CD4-positive, alpha-beta T cell (primary cell): Measurements from ENCODE around the gene MYH10. TPM values are rescaled to one million over a fixed set of nuclear protein-coding genes. Genes with fewer than 3 reads are reported as not detected.

Experiments
- ATAC-seq: fragments of 200-7000 bp; cut with Tn5 transposase; one replicate; pipeline ENCODE4 v1.10.0; 2022; ENCODE audit warnings: mild to moderate bottlenecking; ENCODE audit not compliant: poor library complexity
- CTCF ChIA-PET: fragments of 350-600 bp; sonication (Branson Sonifier 250); formaldehyde crosslinking; loops from one replicate; lab custom pipeline; 2021; ENCODE audit warnings: antibody characterized with exemption, inconsistent platforms; lab: Charles Lee
- POLR2A ChIA-PET: fragments of 350-600 bp; sonication (Branson Sonifier 250); formaldehyde crosslinking; loops from one replicate; lab custom pipeline; 2021; ENCODE audit warnings: antibody characterized with exemption, inconsistent platforms; lab: Charles Lee
- DNase-seq, 14 experiments: peaks; one replicate each; pipeline ENCODE4 v3.0.0-alpha.2; 2013 to 2020; ENCODE audit warnings: mixed read lengths in 2 of 14
- H3K27ac ChIP-seq, 2 donors: one replicate each; pipeline versions ENCODE4 v1.5.1 to v1.7.0; 2013; ENCODE audit warnings: low read length in 2 of 2, low read depth in 1 of 2, mild to moderate bottlenecking in 1 of 2
- H3K27me3 ChIP-seq, 2 experiments: 1 replicate in 1 of 2; 2 replicates in 1 of 2; pipeline versions ENCODE4 v1.6.1 to v1.7.0; 2013; ENCODE audit warnings: low read length in 2 of 2, control low read depth in 1 of 2, mild to moderate bottlenecking in 1 of 2, moderate library complexity in 1 of 2; ENCODE audit not compliant: insufficient read depth in 2 of 2, control insufficient read depth in 1 of 2
- H3K36me3 ChIP-seq: one replicate; pipeline ENCODE4 v1.6.1; 2013; ENCODE audit warnings: low read length, control low read depth; ENCODE audit not compliant: insufficient read depth
- H3K4me1 ChIP-seq: one replicate; pipeline ENCODE4 v1.6.1; 2013; ENCODE audit warnings: low read length, control low read depth; ENCODE audit not compliant: insufficient read depth
- H3K4me3 ChIP-seq: one replicate; pipeline ENCODE4 v1.5.1; 2013; ENCODE audit warnings: mild to moderate bottlenecking, low read length, moderate library complexity
- H3K9me3 ChIP-seq, 2 experiments: 1 replicate in 1 of 2; 2 replicates in 1 of 2; pipeline versions ENCODE4 v1.6.1 to v1.7.0; 2013; ENCODE audit warnings: low read length in 2 of 2, mild to moderate bottlenecking in 2 of 2, control low read depth in 1 of 2, moderate library complexity in 1 of 2; ENCODE audit not compliant: control insufficient read depth in 1 of 2, insufficient read depth in 1 of 2
- H3K27ac Mint-ChIP-seq: one replicate; pipeline ENCODE4 v1.8.0; 2020; ENCODE audit warnings: mixed read lengths
- H3K27me3 Mint-ChIP-seq: one replicate; pipeline ENCODE4 v1.8.0; 2021; ENCODE audit warnings: mixed read lengths
- H3K36me3 Mint-ChIP-seq: one replicate; pipeline ENCODE4 v1.8.0; 2021; ENCODE audit warnings: low read depth, mixed read lengths
- H3K4me1 Mint-ChIP-seq: one replicate; pipeline ENCODE4 v1.8.0; 2021; ENCODE audit warnings: low read depth, mixed read lengths
- H3K4me3 Mint-ChIP-seq: one replicate; pipeline ENCODE4 v1.8.0; 2020; ENCODE audit warnings: mild to moderate bottlenecking, mixed read lengths
- H3K9me3 Mint-ChIP-seq: one replicate; pipeline ENCODE4 v1.8.0; 2020; ENCODE audit warnings: mixed read lengths
- CTCF ChIP-seq: fragments of 200-600 bp; IDR thresholded peaks from one replicate; pipeline ENCODE4 v1.8.0; 2022; ENCODE audit warnings: antibody characterized with exemption, mild to moderate bottlenecking
- intact Hi-C, 2 experiments: fragments of 100-400 bp; cut with DNase I in 1 of 2; cut with micrococcal nuclease in 1 of 2; formaldehyde crosslinking; loops; one replicate each; pipeline versions ENCODE4 v1.15.1 to v1.9.0; 2023 to 2025; cut with DNase I, micrococcal nuclease
- total RNA-seq, 174 experiments: library from RNA in 2 of 174; stranded (reverse) in 2 of 174; gene quantifications; one replicate each; pipeline ENCODE4 v1.2.3 and lab custom pipeline; 2021 to 2026

Gene MYH10
- total RNA-seq, 2 experiments from 2014 or later, result 1.5 to 1.9 TPM

DNA sequence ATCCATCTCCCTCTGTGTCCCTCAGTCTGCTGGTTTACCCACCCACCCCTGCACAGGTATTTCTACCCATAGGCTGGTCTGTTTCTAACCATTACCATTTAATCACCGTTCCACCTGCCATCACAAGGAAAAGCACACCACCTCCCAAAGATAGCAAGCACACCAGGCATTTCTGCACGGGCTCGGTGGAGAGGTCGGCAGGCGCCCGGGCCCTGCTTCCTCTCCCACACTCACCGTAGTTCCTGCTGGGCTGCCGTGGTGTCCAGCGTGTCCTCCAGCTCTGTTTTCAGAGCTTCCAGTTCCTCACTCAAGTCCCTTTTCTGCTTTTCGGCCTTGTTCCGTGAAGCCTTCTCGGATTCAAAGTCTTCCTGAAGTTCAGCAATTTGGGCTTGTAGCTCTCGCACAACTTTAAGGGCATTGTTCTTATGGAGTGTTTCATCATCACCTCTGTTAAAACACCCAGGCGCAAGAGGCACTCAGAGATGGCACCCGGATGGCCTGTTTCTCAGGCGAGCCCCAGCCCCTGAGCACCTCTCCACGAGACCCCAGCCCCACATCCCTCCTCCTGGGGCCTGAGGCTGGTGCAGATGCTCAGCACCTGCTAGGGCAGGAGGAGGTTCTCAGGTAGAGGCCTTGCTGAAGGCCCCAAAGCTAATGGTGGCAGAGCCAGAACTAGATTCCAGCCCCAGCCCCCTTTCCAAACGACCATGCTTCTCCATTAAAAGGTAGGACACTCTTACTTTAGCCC lies 125.9 kb downstream of the MYH10 start:
- Mint-ChIP-seq H3K4me1 (no peaks in the 10 kb centered on the region), H3K36me3 (no peaks in the 10 kb centered on the region), H3K27ac (no peak overlapping the region), H3K9me3 (no peaks in the 10 kb centered on the region), H3K4me3 (no peak overlapping the region), H3K27me3 (no peaks in the 10 kb centered on the region)
- DNase-seq (no peak), ATAC-seq (no peak)
- no peaks in the 10 kb centered on the region for H3K36me3 ChIP-seq
- H3K4me3 ChIP-seq, result no peak overlapping the region
- no peaks in the 10 kb centered on the region for H3K4me1 ChIP-seq
- H3K27me3 ChIP-seq, result no peaks in the 10 kb centered on the region
- TF ChIP-seq CTCF, result no peak
- CTCF ChIA-PET, result no interaction called here
- no peaks in the 10 kb centered on the region for H3K9me3 ChIP-seq
- H3K27ac ChIP-seq, result no peak overlapping the region
- intact Hi-C loops, result no loop called here
- POLR2A ChIA-PET, result no interaction called here

DNA sequence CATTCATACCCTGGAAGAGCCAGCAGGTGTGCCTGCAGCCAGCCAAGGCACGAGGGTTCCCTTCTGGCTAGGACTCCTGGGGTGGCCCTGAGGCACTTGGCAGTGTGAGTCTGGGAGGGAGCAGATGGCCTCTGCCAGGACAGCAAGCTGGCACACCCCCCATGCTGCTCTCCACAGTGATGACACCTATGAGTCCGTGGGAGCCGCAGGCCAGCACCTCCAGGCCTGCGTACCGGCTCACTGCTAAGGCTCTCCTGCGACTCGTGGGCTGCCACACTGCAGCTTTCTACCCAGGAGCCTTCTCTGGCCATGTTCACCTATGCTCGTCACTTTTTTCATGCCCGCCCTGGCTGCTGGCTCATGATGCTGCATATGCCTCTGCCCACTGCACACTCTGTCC lies 126.7 kb downstream of the MYH10 start:
- no peak for TF ChIP-seq CTCF
- H3K27me3 Mint-ChIP-seq, result no peaks in the 10 kb centered on the region
- no peak overlapping the region for H3K4me3 Mint-ChIP-seq
- ATAC-seq (no peak), DNase-seq (no peak)
- H3K4me1 Mint-ChIP-seq, result no peaks in the 10 kb centered on the region
- no peaks in the 10 kb centered on the region for H3K27me3 ChIP-seq
- no peaks in the 10 kb centered on the region for H3K9me3 Mint-ChIP-seq
- H3K4me1 ChIP-seq, result no peaks in the 10 kb centered on the region
- intact Hi-C loops, result no loop called here
- no peak overlapping the region for H3K27ac ChIP-seq
- H3K27ac Mint-ChIP-seq, result no peak overlapping the region
- POLR2A ChIA-PET, result no interaction called here
- CTCF ChIA-PET, result no interaction called here
- no peak overlapping the region for H3K4me3 ChIP-seq
- H3K36me3 Mint-ChIP-seq, result no peaks in the 10 kb centered on the region
- H3K9me3 ChIP-seq, result no peaks in the 10 kb centered on the region
- no peaks in the 10 kb centered on the region for H3K36me3 ChIP-seq

- no peak overlapping the region for H3K4me3 ChIP-seq
- no peaks in the 10 kb centered on the region for H3K9me3 ChIP-seq
- no peak for TF ChIP-seq CTCF
- intact Hi-C loops, result no loop called here
- H3K4me1 ChIP-seq, result no peaks in the 10 kb centered on the region
- H3K36me3 Mint-ChIP-seq, result no peaks in the 10 kb centered on the region
- H3K27ac ChIP-seq, result no peak overlapping the region
- H3K4me1 Mint-ChIP-seq, result no peaks in the 10 kb centered on the region
- no peaks in the 10 kb centered on the region for H3K36me3 ChIP-seq
- H3K27ac Mint-ChIP-seq, result no peak overlapping the region
- ChIA-PET POLR2A (no interaction called here), CTCF (no interaction called here)
- ATAC-seq (no peak), DNase-seq (no peak)
- H3K4me3 Mint-ChIP-seq, result no peak overlapping the region
- no peaks in the 10 kb centered on the region for H3K9me3 Mint-ChIP-seq
- no peaks in the 10 kb centered on the region for H3K27me3 ChIP-seq
- no peaks in the 10 kb centered on the region for H3K27me3 Mint-ChIP-seq
Observed at GRCh38 chr17:8503368-8503767, 127.2 kb downstream of the MYH10 start.
